D721Med (cell line): Measurements from ENCODE around the gene RAB5B.
"Not testable (repeated sequence)": the region's sequence is repeated elsewhere in the genome, so short reads cannot be mapped to it uniquely, and the experiment has no call there.

ENCODE experiments used
- DNase-seq: peaks from one replicate; pipeline ENCODE4 v3.0.0; 2011; ENCODE audit warnings: low spot score; ENCODE audit not compliant: insufficient read length
- FAIRE-seq: peaks from 2 replicates; lab custom pipeline; 2011; peaks lifted over from hg19 to GRCh38; lab: Jason Lieb, UNC
- TF ChIP-seq, protein P1 (sequence below): IDR thresholded peaks from 2 replicates; pipeline ENCODE4 v1.5.1; 2012; ENCODE audit warnings: mild to moderate bottlenecking, control low read depth; ENCODE audit not compliant: insufficient read depth; ENCODE audit errors: missing control alignments

Gene RAB5B

DNA sequence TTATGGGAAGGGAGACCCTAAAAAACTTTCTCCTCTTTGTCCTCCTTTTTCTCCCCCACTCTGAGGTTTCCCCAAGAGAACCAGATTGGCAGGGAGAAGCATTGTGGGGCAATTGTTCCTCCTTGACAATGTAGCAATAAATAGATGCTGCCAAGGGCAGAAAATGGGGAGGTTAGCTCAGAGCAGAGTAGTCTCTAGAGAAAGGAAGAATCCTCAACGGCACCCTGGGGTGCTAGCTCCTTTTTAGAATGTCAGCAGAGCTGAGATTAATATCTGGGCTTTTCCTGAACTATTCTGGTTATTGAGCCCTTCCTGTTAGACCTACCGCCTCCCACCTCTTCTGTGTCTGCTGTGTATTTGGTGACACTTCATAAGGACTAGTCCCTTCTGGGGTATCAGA, 63.3 kb downstream of the RAB5B start:
- DNase-seq (no peak), FAIRE-seq (no peak)
- TF ChIP-seq, protein P1, sequence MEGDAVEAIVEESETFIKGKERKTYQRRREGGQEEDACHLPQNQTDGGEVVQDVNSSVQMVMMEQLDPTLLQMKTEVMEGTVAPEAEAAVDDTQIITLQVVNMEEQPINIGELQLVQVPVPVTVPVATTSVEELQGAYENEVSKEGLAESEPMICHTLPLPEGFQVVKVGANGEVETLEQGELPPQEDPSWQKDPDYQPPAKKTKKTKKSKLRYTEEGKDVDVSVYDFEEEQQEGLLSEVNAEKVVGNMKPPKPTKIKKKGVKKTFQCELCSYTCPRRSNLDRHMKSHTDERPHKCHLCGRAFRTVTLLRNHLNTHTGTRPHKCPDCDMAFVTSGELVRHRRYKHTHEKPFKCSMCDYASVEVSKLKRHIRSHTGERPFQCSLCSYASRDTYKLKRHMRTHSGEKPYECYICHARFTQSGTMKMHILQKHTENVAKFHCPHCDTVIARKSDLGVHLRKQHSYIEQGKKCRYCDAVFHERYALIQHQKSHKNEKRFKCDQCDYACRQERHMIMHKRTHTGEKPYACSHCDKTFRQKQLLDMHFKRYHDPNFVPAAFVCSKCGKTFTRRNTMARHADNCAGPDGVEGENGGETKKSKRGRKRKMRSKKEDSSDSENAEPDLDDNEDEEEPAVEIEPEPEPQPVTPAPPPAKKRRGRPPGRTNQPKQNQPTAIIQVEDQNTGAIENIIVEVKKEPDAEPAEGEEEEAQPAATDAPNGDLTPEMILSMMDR: no peak

- DNase-seq: no peak
- FAIRE-seq: no peak
- TF ChIP-seq, protein P1: no peak
Measured at GRCh38 chr12:56038022-56038655, 64.3 kb downstream of the RAB5B start.

GRCh38 chr12:56040151-56040550, 66.3 kb downstream of the RAB5B start:
- no peak for DNase-seq
- TF ChIP-seq, protein P1: no peak
- no peak for FAIRE-seq

GRCh38 chr12:56040963-56041551, 67.2 kb downstream of the RAB5B start:
- TF ChIP-seq, protein P1: no peak
- DNase-seq: no peak
- no peak for FAIRE-seq

DNA sequence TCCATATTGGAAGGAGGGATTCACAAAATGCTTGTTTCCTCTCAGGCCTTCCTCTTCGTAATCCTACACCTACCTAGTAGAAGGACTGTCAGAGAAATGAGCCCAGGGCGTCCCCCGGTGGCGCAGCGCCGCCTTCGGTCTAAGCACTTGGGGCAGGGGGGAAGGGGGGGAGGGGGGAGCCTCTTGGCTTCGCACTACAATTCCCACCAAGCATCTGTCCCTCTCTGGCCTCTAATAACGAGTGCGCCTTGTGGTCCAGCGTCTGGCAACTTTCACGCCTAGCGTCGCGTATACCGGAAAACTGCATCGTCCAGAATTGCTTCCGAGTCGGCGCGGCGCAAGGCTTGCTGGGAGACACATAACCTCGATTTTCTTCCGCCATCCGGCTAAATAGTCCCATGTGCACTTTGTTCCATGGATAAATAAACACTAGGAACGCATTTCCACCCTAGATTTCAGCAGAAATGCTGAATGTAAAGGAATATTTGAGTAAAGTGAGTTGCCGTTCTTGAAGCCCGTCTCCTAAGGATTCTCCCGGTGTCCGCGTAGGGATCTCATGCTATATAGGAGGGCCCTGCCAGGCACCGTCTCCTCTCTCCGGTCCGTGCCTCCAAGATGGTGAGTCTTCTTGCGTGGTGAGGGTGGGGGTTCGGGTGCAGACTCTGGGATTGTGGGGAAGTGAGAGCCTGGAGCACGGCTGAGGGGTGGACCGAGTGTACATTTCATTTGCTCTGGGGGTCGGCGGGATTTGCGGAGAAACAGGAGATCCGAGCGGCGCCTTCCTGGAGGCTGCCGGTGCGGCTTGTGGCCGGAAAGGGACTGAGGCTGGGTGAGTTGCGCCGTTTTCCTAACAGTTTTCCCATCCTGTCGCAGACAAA, 67.9 kb downstream of the RAB5B start, which contains the start of gene RPS26:
RPS26 (plus strand) TSS at position 367 of the 878 bp plus-strand sequence; CDS start at position 616, 249 bp downstream.
- FAIRE-seq: no peak
- DNase-seq: peak; percentile 64

DNA sequence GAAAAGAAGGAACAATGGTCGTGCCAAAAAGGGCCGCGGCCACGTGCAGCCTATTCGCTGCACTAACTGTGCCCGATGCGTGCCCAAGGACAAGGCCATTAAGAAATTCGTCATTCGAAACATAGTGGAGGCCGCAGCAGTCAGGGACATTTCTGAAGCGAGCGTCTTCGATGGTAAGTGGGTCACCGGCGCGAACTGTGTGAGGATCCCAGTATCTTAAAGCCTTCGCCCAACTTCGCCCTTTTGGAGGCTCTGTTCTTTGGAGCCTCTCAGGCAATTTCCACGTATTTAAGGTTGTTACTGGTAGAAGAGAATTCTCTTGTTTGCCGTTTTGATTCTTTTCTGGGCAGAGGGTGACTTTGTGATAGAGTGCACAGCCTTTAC, 68.5 kb downstream of the RAB5B start:
- DNase-seq, FAIRE-seq: not testable (repeated sequence)

More for the DNA sequence above, 67.9 kb downstream of the RAB5B start, which contains the start of gene RPS26:
- TF ChIP-seq, protein P1: peak; percentile 46

DNA sequence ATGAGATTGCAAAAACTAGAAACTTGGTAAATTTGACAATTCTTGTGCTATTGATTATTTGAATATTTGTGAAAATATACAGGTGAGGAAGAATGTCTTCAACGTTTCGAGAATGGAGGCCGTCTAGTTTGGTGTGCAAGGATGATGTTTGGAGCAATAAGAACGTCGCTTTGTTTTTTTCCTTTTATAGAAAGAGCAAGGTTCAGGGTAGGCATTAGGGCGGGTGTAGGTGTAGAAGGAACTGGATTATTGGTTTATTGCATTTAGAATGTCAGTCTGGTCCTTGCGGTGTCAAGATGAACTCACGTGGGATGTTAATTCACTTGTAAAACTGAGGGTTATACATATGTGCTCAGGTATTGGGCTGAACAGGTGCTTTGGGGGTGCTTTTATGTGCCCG, 69.0 kb downstream of the RAB5B start:
- no peak for FAIRE-seq
- no peak for DNase-seq

More for the DNA sequence above, 69.0 kb downstream of the RAB5B start:
- TF ChIP-seq, protein P1: no peak
